H1 (cell line): ENCODE measurements around the gene RNF145. TPM values are rescaled to one million over a fixed set of nuclear protein-coding genes. Genes with fewer than 3 reads are reported as not detected.

Source experiments
- CTCF ChIA-PET: fragments of 300-600 bp; sonication (Branson Sonifier 250); formaldehyde crosslinking; loops from one replicate; lab custom pipeline; 2021; ENCODE audit not compliant: partially characterized antibody; lab: Charles Lee
- POLR2A ChIA-PET: fragments of 300-600 bp; sonication (Branson Sonifier 250); formaldehyde crosslinking; loops from one replicate; lab custom pipeline; 2021; ENCODE audit warnings: inconsistent platforms; ENCODE audit not compliant: partially characterized antibody; lab: Charles Lee
- DNase-seq, 2 experiments: peaks; one replicate each; pipeline versions ENCODE4 v3.0.0 to v3.0.0-alpha.2; 2010 to 2022; ENCODE audit warnings: low spot score in 2 of 2, low read depth in 1 of 2, mixed read lengths in 1 of 2
- FAIRE-seq: peaks from 2 replicates; lab custom pipeline; 2011; peaks lifted over from hg19 to GRCh38; lab: Jason Lieb, UNC
- H2AFZ ChIP-seq: 2 replicates; pipeline ENCODE4 v1.8.1; 2012; ENCODE audit warnings: low read length, inconsistent platforms
- H2AK5ac ChIP-seq: 2 replicates; pipeline ENCODE4 v1.6.1; 2013; ENCODE audit warnings: low read depth, low read length
- H2BK120ac ChIP-seq: replicated peaks from 2 replicates; pipeline ENCODE3; 2013; ENCODE audit warnings: low read depth, low read length, inconsistent platforms
- H2BK12ac ChIP-seq: 2 replicates; pipeline ENCODE4 v1.6.1; 2013; ENCODE audit warnings: low read depth, low read length
- H2BK15ac ChIP-seq: 2 replicates; pipeline ENCODE4 v1.6.1; 2013; ENCODE audit warnings: low read length
- H2BK20ac ChIP-seq: 2 replicates; pipeline ENCODE4 v1.6.1; 2013; ENCODE audit warnings: low read length
- H2BK5ac ChIP-seq: 2 replicates; pipeline ENCODE4 v1.6.1; 2013; ENCODE audit warnings: low read depth, low read length
- H3K14ac ChIP-seq: 2 replicates; pipeline ENCODE4 v1.6.1; 2013; ENCODE audit warnings: inconsistent platforms; ENCODE audit not compliant: insufficient read length
- H3K18ac ChIP-seq: 2 replicates; pipeline ENCODE4 v1.6.1; 2013; ENCODE audit warnings: low read length; ENCODE audit errors: extremely low read depth
- H3K23ac ChIP-seq: 2 replicates; pipeline ENCODE4 v1.6.1; 2013; ENCODE audit warnings: inconsistent platforms; ENCODE audit not compliant: insufficient read length
- H3K23me2 ChIP-seq: 2 replicates; pipeline ENCODE4 v1.6.1; 2013; ENCODE audit warnings: low read depth, low read length
- H3K27ac ChIP-seq: 2 replicates; pipeline ENCODE4 v1.6.1; 2011; ENCODE audit warnings: low read depth, low read length, inconsistent platforms
- H3K27me3 ChIP-seq, 4 experiments: replicated peaks in 1 of 4; 1 replicate in 1 of 4; 2 replicates in 3 of 4; pipeline versions ENCODE4 v1.6.1 to v1.8.1; 2011 to 2013; ENCODE audit warnings: low read length in 3 of 4, mild to moderate bottlenecking in 3 of 4, inconsistent platforms in 2 of 4, mixed read lengths in 2 of 4, moderate library complexity in 1 of 4; ENCODE audit not compliant: control insufficient read depth in 3 of 4, insufficient read depth in 3 of 4; ENCODE audit errors: extremely low read depth in 1 of 4
- H3K36me3 ChIP-seq, 4 experiments: 2 replicates each; pipeline versions ENCODE4 v1.6.1 to v1.8.1; 2011 to 2013; ENCODE audit warnings: mild to moderate bottlenecking in 4 of 4, low read length in 3 of 4, moderate library complexity in 2 of 4, control low read depth in 1 of 4, inconsistent platforms in 1 of 4; ENCODE audit not compliant: insufficient read depth in 4 of 4, control insufficient read depth in 2 of 4
- H3K4ac ChIP-seq: replicated peaks from 2 replicates; pipeline ENCODE3; 2013; ENCODE audit warnings: low read length, low read depth, mixed read lengths, inconsistent platforms; ENCODE audit not compliant: insufficient read length
- H3K4me1 ChIP-seq, 4 experiments: replicated peaks in 1 of 4; 1 replicate in 1 of 4; 2 replicates in 3 of 4; pipeline versions ENCODE4 v1.6.1 to v1.8.1; 2011 to 2013; ENCODE audit warnings: low read length in 3 of 4, inconsistent platforms in 2 of 4, mixed read lengths in 1 of 4; ENCODE audit not compliant: insufficient read depth in 4 of 4, control insufficient read depth in 3 of 4
- H3K4me2 ChIP-seq, 2 experiments: 2 replicates each; pipeline versions ENCODE4 v1.6.1 to v1.8.1; 2011 to 2013; ENCODE audit warnings: low read depth in 2 of 2, low read length in 2 of 2, control low read depth in 1 of 2, inconsistent platforms in 1 of 2, mild to moderate bottlenecking in 1 of 2; ENCODE audit not compliant: insufficient read depth in 1 of 2
- H3K4me3 ChIP-seq, 4 experiments: fragments of 200-600, 300-600 bp in 1 of 4; sonication (generic), shearing (Covaris generic), sonication (Bioruptor Twin) in 1 of 4; 2 replicates each; pipeline versions ENCODE4 v1.5.1 to v1.8.1; 2011 to 2016; ENCODE audit warnings: low read length in 4 of 4, low read depth in 3 of 4, control low read depth in 2 of 4, inconsistent platforms in 2 of 4, mild to moderate bottlenecking in 2 of 4, mixed read lengths in 1 of 4, moderate library complexity in 1 of 4; ENCODE audit not compliant: insufficient read depth in 2 of 4; ENCODE audit errors: extremely low read depth in 1 of 4
- H3K56ac ChIP-seq: replicated peaks from 2 replicates; pipeline ENCODE3; 2013; ENCODE audit warnings: low read depth, mild to moderate bottlenecking, mixed read lengths, low read length, inconsistent platforms; ENCODE audit not compliant: insufficient read length
- H3K79me1 ChIP-seq: 2 replicates; pipeline ENCODE4 v1.6.1; 2013; ENCODE audit warnings: low read depth, low read length, control low read depth
- H3K79me2 ChIP-seq, 2 experiments: 2 replicates each; pipeline versions ENCODE4 v1.6.1 to v1.8.1; 2012 to 2013; ENCODE audit warnings: low read length in 2 of 2, mild to moderate bottlenecking in 2 of 2, inconsistent platforms in 1 of 2; ENCODE audit not compliant: insufficient read depth in 2 of 2, control insufficient read depth in 1 of 2
- H3K9ac ChIP-seq, 4 experiments: replicated peaks in 1 of 4; 1 replicate in 1 of 4; 2 replicates in 3 of 4; pipeline versions ENCODE4 v1.6.1 to v1.8.1; 2011 to 2013; ENCODE audit warnings: low read depth in 3 of 4, low read length in 3 of 4, control low read depth in 2 of 4, mild to moderate bottlenecking in 2 of 4, moderate library complexity in 2 of 4, inconsistent platforms in 1 of 4; ENCODE audit errors: extremely low read depth in 1 of 4
- H3K9me3 ChIP-seq, 2 experiments: 2 replicates each; pipeline versions ENCODE4 v1.6.1 to v1.8.1; 2012 to 2013; ENCODE audit warnings: mild to moderate bottlenecking in 2 of 2, moderate library complexity in 2 of 2, control low read depth in 1 of 2, inconsistent platforms in 1 of 2, low read depth in 1 of 2, low read length in 1 of 2, mixed read lengths in 1 of 2; ENCODE audit not compliant: insufficient read depth in 2 of 2
- H4K20me1 ChIP-seq, 2 experiments: replicated peaks in 1 of 2; 2 replicates each; pipeline versions ENCODE3 to v1.8.1; 2011 to 2013; ENCODE audit warnings: inconsistent platforms in 2 of 2, low read length in 2 of 2, mild to moderate bottlenecking in 1 of 2; ENCODE audit not compliant: insufficient read depth in 2 of 2, control insufficient read depth in 1 of 2
- H4K5ac ChIP-seq: 2 replicates; pipeline ENCODE4 v1.6.1; 2013; ENCODE audit warnings: low read length, low read depth, mixed read lengths, inconsistent platforms; ENCODE audit not compliant: insufficient read length
- H4K8ac ChIP-seq: 2 replicates; pipeline ENCODE4 v1.8.0; 2013; ENCODE audit warnings: mild to moderate bottlenecking, moderate library complexity, low read length, inconsistent platforms; ENCODE audit not compliant: insufficient read depth; ENCODE audit errors: extremely low read depth
- H4K91ac ChIP-seq: replicated peaks from 2 replicates; pipeline ENCODE3; 2013; ENCODE audit warnings: low read length, mixed read lengths, inconsistent platforms; ENCODE audit not compliant: insufficient read length
- CHD1 ChIP-seq: IDR thresholded peaks from 2 replicates; pipeline ENCODE4 v1.6.1; 2012; ENCODE audit warnings: low read depth, low read length, improper control_type of control experiment
- EGR1 ChIP-seq: IDR thresholded peaks from 2 replicates; pipeline ENCODE4 v1.6.1; 2011; ENCODE audit warnings: low read depth, low read length, borderline replicate concordance
- FOSL1 ChIP-seq: IDR thresholded peaks from 2 replicates; pipeline ENCODE4 v1.6.1; 2011; ENCODE audit warnings: mild to moderate bottlenecking, low read depth, low read length, moderate library complexity; ENCODE audit not compliant: insufficient read depth
- JUN ChIP-seq: IDR thresholded peaks from 2 replicates; pipeline ENCODE4 v1.6.1; 2011; ENCODE audit warnings: low read depth, mild to moderate bottlenecking, improper control_type of control experiment, low read length
- KDM1A ChIP-seq: fragments of 200-600, 300-600 bp; sonication (generic); IDR thresholded peaks from 2 replicates; pipeline ENCODE4 v1.7.1; 2016; ENCODE audit warnings: mild to moderate bottlenecking, low read length, borderline replicate concordance
- MAFK ChIP-seq: IDR thresholded peaks from 2 replicates; pipeline ENCODE4 v1.6.1; 2012; ENCODE audit warnings: low read depth, mild to moderate bottlenecking, improper control_type of control experiment, low read length
- NRF1 ChIP-seq: IDR thresholded peaks from 2 replicates; pipeline ENCODE4 v1.6.1; 2011; ENCODE audit warnings: mild to moderate bottlenecking, low read depth, low read length, improper control_type of control experiment
- SP2 ChIP-seq: IDR thresholded peaks from 2 replicates; pipeline ENCODE4 v1.6.1; 2012; ENCODE audit warnings: mild to moderate bottlenecking, low read length, inconsistent platforms
- TEAD4 ChIP-seq: IDR thresholded peaks from 2 replicates; pipeline ENCODE4 v1.6.1; 2012; ENCODE audit warnings: low read depth, low read length, inconsistent platforms, mixed read lengths
- USF2 ChIP-seq: IDR thresholded peaks from 2 replicates; pipeline ENCODE4 v1.6.1; 2011; ENCODE audit warnings: low read length, improper control_type of control experiment
- WGBS, 2 experiments: shearing (Covaris generic) in 1 of 2; methylation state at CpG; one replicate each; pipeline versions ENCODE4 v1.1.6 to v1.1.7; 2013 to 2015; ENCODE audit warnings: low lambda C conversion rate in 2 of 2, mixed read lengths in 2 of 2, inconsistent platforms in 1 of 2, low coverage in 1 of 2, missing lambda C conversion rate in 1 of 2; ENCODE audit not compliant: insufficient replicate concordance in 2 of 2, insufficient coverage in 1 of 2, insufficient read length in 1 of 2; ENCODE audit errors: extremely low coverage in 1 of 2, missing lambda C conversion rate in 1 of 2; 5-methylcytosine and 5-hydroxymethylcytosine counted together
- polyA plus RNA-seq, 7 experiments: library from polyadenylated mRNA; depleted of rRNA in 3 of 7; stranded (reverse) in 5 of 7; unstranded in 2 of 7; fragments of >200 nt in 5 of 7; fragments of 200-250 nt in 2 of 7; gene quantifications; 1 replicate in 5 of 7; 2 replicates in 1 of 7; 4 replicates in 1 of 7; pipeline versions ENCODE4 v1.2.1 to v1.2.3, GENCODE V29; 2011 to 2013; ENCODE audit warnings: missing spikeins in 2 of 7, mixed read lengths in 2 of 7
- total RNA-seq: library from RNA; stranded (reverse); fragmentation: NEBNext Ultra II Directional; extraction: Animal tissue kit (Norgen Biotek cat#: 25700); gene quantifications from 2 replicates; pipeline ENCODE4 v1.2.1, GENCODE V29; 2021

Gene RNF145
- total and polyA plus RNA-seq, 2 of the 8 experiments (the other 6 are each of a cell fraction or from before 2014, with no cell fraction given): 34.2 to 72.5 TPM

GRCh38 chr5:159257629-159258283, 48.4 kb upstream of the RNF145 start:
- DNase-seq: no peak
- no peak for TF ChIP-seq FOSL1
- TF ChIP-seq NRF1: no peak
- TF ChIP-seq MAFK: no peak
- TF ChIP-seq EGR1: no peak
- TF ChIP-seq JUN: no peak
- TF ChIP-seq KDM1A: no peak
- TF ChIP-seq CHD1: no peak
- TF ChIP-seq TEAD4: no peak
- TF ChIP-seq SP2: no peak
- TF ChIP-seq USF2: no peak
- Histone ChIP-seq H3K4ac (no peak overlapping the region), H3K27me3 (peaks cover 0 to 8% (median under 1%) of the 10 kb centered on the region in 4 experiments; a peak in 2 of 7 replicates), H2AK5ac (no peak overlapping the region), H3K9me3 (no peaks in the 10 kb centered on the region), H4K20me1 (no peaks in the 10 kb centered on the region), H3K27ac (no peak overlapping the region), H3K18ac (no peak overlapping the region), H3K14ac (no peak overlapping the region), H3K4me1 (no peaks in the 10 kb centered on the region; a peak in 3 of 7 replicates), H3K23me2 (peaks cover 3% of the 10 kb centered on the region), H2BK12ac (no peak overlapping the region), H2BK5ac (no peak overlapping the region), H3K56ac (no peak overlapping the region), H2BK120ac (no peak overlapping the region), H3K4me3 (no peak overlapping the region), H4K91ac (no peak overlapping the region), H2BK15ac (no peak overlapping the region), H3K23ac (no peak overlapping the region), H4K8ac (no peak overlapping the region), H3K79me1 (peaks cover 3% of the 10 kb centered on the region; the same call in 1 of the 2 replicates), H4K5ac (no peak overlapping the region), H3K9ac (no peak overlapping the region), H3K36me3 (no peaks in the 10 kb centered on the region), H3K79me2 (no peaks in the 10 kb centered on the region), H2BK20ac (no peak overlapping the region), H2AFZ (no peak overlapping the region), H3K4me2 (no peak overlapping the region)
- WGBS, 2 experiments: 83% methylated on average over 6 of the region's 6 CpGs; no CpG with 5 or more reads in 1 of the 2 experiments
- POLR2A ChIA-PET: no interaction called here
- CTCF ChIA-PET: no interaction called here
- no peak for FAIRE-seq
